ENCODE measurements around the gene NRTN.

The NRTN gene

GRCh38 chr19:5814852-5815246 is 10.0 kb downstream of the NRTN start:
- no peak for DNase-seq (ENCODE audit: low read depth)

- no peak for DNase-seq (ENCODE audit: low read depth)
Observed at GRCh38 chr19:5817218-5817617, 12.4 kb downstream of the NRTN start.

- no peak for DNase-seq (ENCODE audit: low read depth)
Observed at GRCh38 chr19:5818594-5818993, 13.7 kb downstream of the NRTN start.

- no peak for DNase-seq (ENCODE audit: low read depth)
Observed at GRCh38 chr19:5820785-5821184, 15.9 kb downstream of the NRTN start.

GRCh38 chr19:5821521-5822180 is 16.8 kb downstream of the NRTN start:
- no peak for DNase-seq (ENCODE audit: low read depth)

GRCh38 chr19:5822181-5822844 is 17.4 kb downstream of the NRTN start:
- no peak for DNase-seq (ENCODE audit: low read depth)

GRCh38 chr19:5823579-5824281 is 18.9 kb downstream of the NRTN start:
- no peak for DNase-seq (ENCODE audit: low read depth)

GRCh38 chr19:5824751-5825150 is 19.9 kb downstream of the NRTN start:
- DNase-seq (ENCODE audit: low read depth) = no peak

GRCh38 chr19:5825178-5825577 is 20.3 kb downstream of the NRTN start:
- DNase-seq (ENCODE audit: low read depth) = no peak

GRCh38 chr19:5826531-5827341 is 21.9 kb downstream of the NRTN start:
- DNase-seq (ENCODE audit: low read depth) = no peak

- DNase-seq (ENCODE audit: low read depth) = no peak
Observed at GRCh38 chr19:5827342-5827890, 22.5 kb downstream of the NRTN start.

GRCh38 chr19:5827891-5828660 is 23.2 kb downstream of the NRTN start:
- peak; percentile 90 for DNase-seq (ENCODE audit: low read depth)

GRCh38 chr19:5828661-5829566 is 24.0 kb downstream of the NRTN start:
- DNase-seq (ENCODE audit: low read depth) = no peak

- DNase-seq (ENCODE audit: low read depth) = no peak
Observed at GRCh38 chr19:5829567-5830310, 24.9 kb downstream of the NRTN start.

- DNase-seq (ENCODE audit: low read depth) = no peak
Observed at GRCh38 chr19:5831159-5831558, 26.3 kb downstream of the NRTN start.

GRCh38 chr19:5832061-5832460 is 27.2 kb downstream of the NRTN start:
- DNase-seq (ENCODE audit: low read depth) = no peak

GRCh38 chr19:5832527-5833216 is 27.8 kb downstream of the NRTN start:
- no peak for DNase-seq (ENCODE audit: low read depth)

GRCh38 chr19:5837761-5838352 is 33.0 kb downstream of the NRTN start:
- no peak for DNase-seq (ENCODE audit: low read depth)

Data from stimulated activated CD8-positive, alpha-beta memory T cell treated with anti-CD3 and anti-CD28 coated beads, Interleukin-15, amount 100 ng/mL, for 24 hours (primary cell).